NCI-H187 (cell line): ENCODE data around the gene ADAMTS18.

Experiments used
- DNase-seq, 2 experiments: peaks; one replicate each; lab custom pipeline; 2025; lab: John Stamatoyannopoulos, UW

ADAMTS18 gene

DNA sequence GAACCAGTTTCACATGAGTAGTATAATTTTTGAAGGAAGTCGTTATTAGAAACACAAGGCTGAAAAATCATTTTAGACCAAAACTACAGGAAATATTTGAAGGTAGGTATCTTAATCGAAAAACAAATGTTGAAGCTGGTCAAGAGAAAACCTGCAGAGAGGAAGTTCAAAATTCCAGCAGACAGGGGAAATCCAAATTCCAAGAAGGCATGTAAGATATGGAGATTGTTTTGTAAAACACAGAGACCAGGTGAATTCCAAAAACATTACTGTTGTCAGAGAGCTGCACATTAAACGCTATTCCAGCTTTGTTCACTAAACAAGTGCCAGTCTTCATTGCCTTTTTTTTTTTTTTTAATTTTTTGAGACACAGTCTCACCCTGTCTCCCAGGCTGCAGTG is 38.4 kb downstream of the ADAMTS18 start:
- no peak for DNase-seq

DNA sequence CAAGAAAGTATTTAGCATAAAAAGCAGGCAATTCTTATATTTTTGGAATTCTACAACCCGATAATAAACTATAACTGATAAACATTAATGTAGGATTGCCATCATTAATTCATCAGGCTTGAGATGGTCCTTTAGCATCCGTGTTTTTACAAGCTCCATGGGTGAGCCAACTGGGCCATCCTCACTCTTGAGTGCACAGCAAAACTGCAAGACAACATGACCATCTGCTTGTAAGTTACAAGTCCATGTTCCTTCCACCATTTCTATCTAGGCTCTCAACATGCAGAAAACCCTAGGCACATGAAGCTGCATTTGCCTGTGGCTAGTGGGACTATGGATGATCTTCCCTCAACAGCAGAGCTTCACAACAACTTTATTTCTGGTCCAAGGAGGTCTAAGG is 40.1 kb downstream of the ADAMTS18 start:
- DNase-seq = no peak

GRCh38 chr16:77393955-77394354 is 40.9 kb downstream of the ADAMTS18 start:
- no peak for DNase-seq

- no peak for DNase-seq
Observed at GRCh38 chr16:77387815-77388209, 47.0 kb downstream of the ADAMTS18 start.

DNA sequence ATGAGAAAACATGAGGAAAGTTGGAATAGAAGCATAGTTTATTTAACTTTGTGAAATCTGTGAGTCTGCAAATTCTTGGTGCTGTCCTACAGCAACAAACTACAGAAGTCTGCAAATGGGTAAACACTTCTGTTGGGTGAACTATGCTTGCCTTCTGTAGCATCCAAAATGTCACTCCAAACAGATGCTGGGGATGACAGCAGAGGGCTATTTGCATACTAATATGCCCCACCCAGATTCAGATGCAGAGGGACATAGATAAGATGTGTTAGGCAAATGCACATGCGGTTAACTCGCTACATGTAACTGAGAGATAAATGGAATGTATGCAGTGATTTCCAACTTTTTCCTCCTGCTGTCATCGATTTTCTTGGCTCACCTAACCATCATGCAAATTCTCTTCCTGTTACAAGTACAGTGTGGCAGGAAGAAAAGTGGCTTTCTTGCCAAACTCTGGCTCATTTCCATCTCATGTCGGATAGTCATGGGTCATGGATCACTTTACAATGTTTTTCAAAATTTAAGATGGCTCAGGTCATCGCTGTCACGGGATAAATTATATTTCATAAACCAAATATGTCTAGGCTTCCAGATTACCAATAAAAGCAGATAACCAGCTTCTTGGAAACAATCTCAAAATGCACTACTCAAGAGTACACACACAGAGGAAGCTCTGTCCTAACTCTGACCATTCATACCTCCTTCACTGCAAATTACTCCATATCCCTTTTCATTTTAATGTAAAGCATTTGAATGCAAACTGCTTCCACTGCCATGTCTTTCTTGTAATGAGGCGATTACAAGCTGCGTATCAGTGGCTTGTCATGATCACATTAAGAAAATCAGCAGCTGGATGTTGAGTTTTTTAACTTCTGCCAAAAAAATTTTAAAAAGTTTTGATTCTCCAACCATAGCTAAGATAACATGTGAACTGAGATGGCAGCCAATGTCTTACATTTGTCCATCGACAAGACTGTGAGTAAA is 47.7 kb downstream of the ADAMTS18 start:
- no peak for DNase-seq

DNA sequence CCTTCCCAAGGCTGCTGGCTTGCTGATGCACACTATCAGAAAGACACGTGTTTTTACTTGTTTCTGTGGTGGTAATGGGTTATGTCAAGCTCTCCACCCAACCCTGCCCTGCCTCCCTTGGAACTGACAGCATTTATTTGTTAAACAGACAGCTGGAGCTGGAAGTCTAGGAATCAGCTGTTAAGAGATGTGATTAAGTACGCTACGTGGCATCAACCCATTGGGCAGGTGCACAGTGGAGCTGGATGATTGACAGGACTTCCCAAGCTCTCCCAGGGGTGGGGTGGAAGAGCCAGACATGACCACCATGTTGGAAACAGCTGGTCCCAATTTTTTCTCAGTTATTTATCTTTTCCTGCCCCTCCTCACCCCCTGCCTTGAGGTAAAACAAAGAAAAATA is 49.4 kb downstream of the ADAMTS18 start:
- no peak for DNase-seq

DNA sequence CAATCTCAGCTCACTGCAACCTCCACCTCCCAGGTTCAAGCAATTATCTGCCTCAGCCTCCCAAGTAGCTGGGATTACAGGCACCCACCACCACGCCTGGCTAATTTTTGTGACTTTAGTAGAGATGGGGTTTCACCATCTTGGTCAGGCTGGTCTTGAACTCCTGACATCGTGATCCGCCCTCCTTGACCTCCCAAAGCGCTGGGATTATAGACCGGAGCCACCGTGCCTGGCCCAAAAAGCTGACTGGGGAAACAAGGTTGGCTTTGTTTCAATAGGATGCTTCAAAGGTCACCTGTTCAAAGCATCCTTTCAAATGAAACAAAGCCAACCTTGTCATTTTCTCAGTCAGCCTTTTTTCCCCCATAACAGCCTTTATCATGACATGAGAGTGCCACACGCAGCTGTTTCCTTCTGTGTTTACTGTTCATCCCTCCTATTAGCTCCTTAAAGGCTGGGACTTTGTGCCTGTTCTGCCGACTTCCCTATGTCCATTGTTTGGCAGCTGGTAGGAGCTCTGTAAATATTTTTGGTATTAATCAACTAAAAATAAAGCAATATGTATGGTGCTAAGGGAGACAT is 51.1 kb downstream of the ADAMTS18 start:
- DNase-seq = no peak

- DNase-seq = no peak
Observed at GRCh38 chr16:77376358-77376757, 58.5 kb downstream of the ADAMTS18 start.

- DNase-seq = no peak
Observed at GRCh38 chr16:77375396-77375795, 59.4 kb downstream of the ADAMTS18 start.

GRCh38 chr16:77374384-77374783 is 60.5 kb downstream of the ADAMTS18 start:
- no peak for DNase-seq

GRCh38 chr16:77373726-77374125 is 61.1 kb downstream of the ADAMTS18 start:
- no peak for DNase-seq

- no peak for DNase-seq
Observed at GRCh38 chr16:77364770-77365169, 70.1 kb downstream of the ADAMTS18 start.

GRCh38 chr16:77359065-77359502 is 75.8 kb downstream of the ADAMTS18 start:
- DNase-seq = no peak

- no peak for DNase-seq
Observed at GRCh38 chr16:77353587-77354263, 81.1 kb downstream of the ADAMTS18 start.

GRCh38 chr16:77344341-77344740 is 90.5 kb downstream of the ADAMTS18 start:
- no peak for DNase-seq

DNA sequence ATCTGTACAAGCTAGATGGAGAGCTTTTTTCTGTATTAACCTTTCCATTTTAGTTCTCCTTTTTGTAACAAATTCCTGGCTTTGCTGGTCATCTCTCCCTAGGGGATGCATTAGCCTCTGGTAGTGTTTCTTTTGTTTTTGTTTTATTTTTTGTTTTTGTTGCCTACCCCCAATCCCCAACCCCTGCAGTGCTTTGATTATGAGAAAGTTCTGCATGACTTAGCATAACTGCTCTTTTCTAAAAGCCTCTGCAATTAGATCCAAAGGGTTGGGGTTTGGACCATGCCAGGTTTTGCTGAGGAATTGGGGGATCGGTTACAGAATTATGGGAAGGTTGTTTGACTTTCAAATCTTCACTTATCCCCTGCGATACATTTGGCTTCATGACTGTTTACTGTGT is 98.2 kb downstream of the ADAMTS18 start:
- DNase-seq = peak in 1 of 2 experiments; percentile 18

GRCh38 chr16:77335652-77336234 is 99.1 kb downstream of the ADAMTS18 start:
- DNase-seq = peak in 1 of 2 experiments; percentile 28

DNA sequence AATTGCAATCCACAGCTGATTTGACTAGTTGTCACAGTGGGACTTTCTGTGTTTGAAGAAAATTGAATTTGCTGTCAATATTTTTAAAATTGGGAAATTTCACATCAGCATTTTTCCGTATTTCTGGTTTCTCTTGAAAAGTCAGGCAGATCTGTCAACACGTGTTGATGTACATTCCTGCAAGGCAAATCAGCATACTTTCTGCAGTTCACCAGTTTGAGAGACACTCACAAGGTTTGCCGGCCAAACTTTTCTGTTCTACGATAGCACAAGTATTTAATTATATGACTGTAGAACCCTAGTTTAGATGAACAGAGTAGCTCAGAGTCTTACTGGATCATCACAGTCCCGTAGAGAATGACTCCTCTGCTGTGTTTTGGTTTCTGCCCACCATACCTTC is 102.0 kb downstream of the ADAMTS18 start:
- DNase-seq = no peak

DNA sequence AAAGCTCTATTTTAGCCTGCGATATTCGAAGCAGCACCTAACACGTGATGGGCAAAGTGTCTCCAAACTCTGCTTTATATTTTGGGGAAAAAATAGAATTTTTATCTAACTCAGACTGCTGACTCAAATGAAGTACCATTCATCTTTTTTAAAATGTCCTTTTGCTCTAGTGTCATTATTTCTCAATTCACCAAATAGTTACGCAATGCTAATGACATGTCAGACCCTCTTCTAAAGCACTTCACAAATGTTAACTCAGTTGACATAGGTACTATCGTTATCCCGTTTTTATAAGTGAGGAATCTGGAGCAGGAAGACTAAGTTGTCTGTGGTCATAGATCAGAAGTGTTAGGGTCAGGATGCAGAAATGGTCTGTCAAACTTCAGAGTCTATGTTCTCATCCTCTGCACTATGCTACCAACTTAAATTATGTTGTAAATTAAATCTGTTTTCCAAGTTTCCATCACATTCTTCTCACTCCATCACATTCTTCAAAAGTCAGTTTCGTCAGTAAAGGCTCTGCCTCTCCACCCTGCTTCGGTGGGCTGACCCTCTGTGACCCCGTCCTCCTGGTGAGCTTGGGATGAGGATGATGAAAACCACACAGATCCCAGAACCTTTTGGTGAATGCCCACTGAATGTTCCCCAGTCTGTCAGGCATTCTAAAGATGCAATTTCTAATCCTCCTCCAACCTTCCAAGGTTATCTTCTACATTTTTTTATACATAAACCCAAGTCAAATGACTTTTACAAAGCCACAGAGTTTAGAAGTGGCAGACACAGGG is 102.8 kb downstream of the ADAMTS18 start:
- DNase-seq = no peak

DNA sequence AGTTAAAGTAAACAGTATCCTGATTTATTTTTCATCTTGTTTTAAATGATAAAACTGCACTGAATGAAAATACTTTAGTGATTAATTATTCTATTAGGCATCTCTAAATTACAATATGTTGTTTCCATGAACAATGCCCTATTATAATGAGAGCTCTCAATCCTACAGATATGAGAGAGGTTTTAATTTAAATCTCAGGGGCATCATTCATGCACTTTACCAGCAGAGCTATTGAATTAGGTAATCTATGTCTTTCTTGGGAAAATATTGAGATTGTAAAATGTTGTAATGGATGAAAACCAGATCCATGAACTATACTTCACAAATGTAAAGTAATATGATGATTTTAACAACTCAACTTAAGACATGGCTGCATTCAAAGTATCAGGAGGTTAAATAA is 103.8 kb downstream of the ADAMTS18 start:
- no peak for DNase-seq

GRCh38 chr16:77330332-77331042 is 104.3 kb downstream of the ADAMTS18 start:
- no peak for DNase-seq
